Mesangial cell (primary cell): Measurements from ENCODE around the gene TAAR5. TPM values are rescaled to one million over a fixed set of nuclear protein-coding genes. Genes with fewer than 3 reads are reported as not detected.

Experiments used
- total RNA-seq: library from RNA; depleted of rRNA; stranded (reverse); fragments of >200 nt; gene quantifications from 2 replicates; pipeline ENCODE4 v1.2.3, GENCODE V29; 2015

TAAR5 gene
- not detected in 2 replicates for total RNA-seq

GRCh38 chr6:132589454-132589853 lies at the start of gene TAAR5:
TAAR5 (minus strand) TSS chr6:132589741; CDS start chr6:132589686, 55 bp downstream.

GRCh38 chr6:132624175-132624574 lies 34.6 kb upstream of the TAAR5 start, which contains the start of gene TAAR2:
TAAR2 (minus strand) TSS chr6:132624275; CDS start chr6:132624275, 0 bp downstream.

DNA sequence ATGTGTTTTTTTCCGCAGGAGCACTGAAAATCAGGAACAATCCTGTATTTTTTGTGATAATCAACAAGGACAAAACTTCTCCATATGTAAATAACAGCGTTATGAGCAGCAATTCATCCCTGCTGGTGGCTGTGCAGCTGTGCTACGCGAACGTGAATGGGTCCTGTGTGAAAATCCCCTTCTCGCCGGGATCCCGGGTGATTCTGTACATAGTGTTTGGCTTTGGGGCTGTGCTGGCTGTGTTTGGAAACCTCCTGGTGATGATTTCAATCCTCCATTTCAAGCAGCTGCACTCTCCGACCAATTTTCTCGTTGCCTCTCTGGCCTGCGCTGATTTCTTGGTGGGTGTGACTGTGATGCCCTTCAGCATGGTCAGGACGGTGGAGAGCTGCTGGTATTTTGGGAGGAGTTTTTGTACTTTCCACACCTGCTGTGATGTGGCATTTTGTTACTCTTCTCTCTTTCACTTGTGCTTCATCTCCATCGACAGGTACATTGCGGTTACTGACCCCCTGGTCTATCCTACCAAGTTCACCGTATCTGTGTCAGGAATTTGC lies 19.2 kb downstream of the TAAR5 start, which contains the start of gene TAAR6:
TAAR6 (plus strand) TSS at position 102 of the 557 bp plus-strand sequence; CDS start at position 102, 0 bp downstream.

DNA sequence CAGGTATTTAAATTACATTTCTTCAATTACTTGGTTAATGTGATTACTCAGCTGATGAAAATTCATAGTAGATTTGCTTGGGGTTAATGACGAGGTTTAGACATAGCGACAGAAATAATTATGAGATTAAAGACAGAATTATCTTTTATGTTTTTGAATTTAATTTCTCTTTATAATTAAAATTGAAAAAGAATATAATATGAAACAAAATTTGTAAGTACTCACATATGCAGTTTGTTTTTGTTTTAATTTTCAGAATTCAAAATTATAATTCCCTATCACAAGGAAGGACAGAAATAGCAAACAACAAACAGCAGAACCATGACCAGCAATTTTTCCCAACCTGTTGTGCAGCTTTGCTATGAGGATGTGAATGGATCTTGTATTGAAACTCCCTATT lies 37.2 kb downstream of the TAAR5 start, which contains the start of gene TAAR8:
TAAR8 (plus strand) TSS at position 301 of the 400 bp plus-strand sequence; CDS start at position 322, 21 bp downstream.

Other genes with a start within 250 kb of the TAAR5 start
- gene MOXD1, start 188.3 kb downstream of the TAAR5 start, total RNA-seq, result 50.0 and 115 TPM in 2 replicates
- gene STX7, start 76.6 kb downstream of the TAAR5 start, total RNA-seq, result 21.0 and 25.9 TPM in 2 replicates
- gene TAAR9, start 51.5 kb downstream of the TAAR5 start, total RNA-seq, result not detected in 2 replicates
- not detected in 2 replicates for gene TAAR8, start 37.1 kb downstream of the TAAR5 start, total RNA-seq
- not detected in 2 replicates for gene TAAR6, start 19.4 kb downstream of the TAAR5 start, total RNA-seq
- gene TAAR2, start 34.5 kb upstream of the TAAR5 start, total RNA-seq, result not detected in 2 replicates
- not detected in 2 replicates for gene TAAR1, start 69.4 kb upstream of the TAAR5 start, total RNA-seq
- gene VNN1, start 124.3 kb upstream of the TAAR5 start, total RNA-seq, result not detected in 2 replicates
- not detected in 2 replicates for gene VNN2, start 168.2 kb upstream of the TAAR5 start, total RNA-seq
- 3.4 and 5.2 TPM in 2 replicates for gene SLC18B1, start 208.9 kb upstream of the TAAR5 start, total RNA-seq
- gene RPS12, start 224.8 kb upstream of the TAAR5 start, total RNA-seq, result 1,013 and 1,067 TPM in 2 replicates